Measurements from ENCODE around the gene HMG20A.

HMG20A gene

GRCh38 chr15:77476995-77477394 is 56.3 kb downstream of the HMG20A start:
- H3K4me1 ChIP-seq (ENCODE audit: insufficient read depth, insufficient read length), result no peaks in the 10 kb centered on the region
- no peak for TF ChIP-seq ZNF274 (IDR thresholded peaks at IDR 0.05; ENCODE audit: low read depth, low read length)
- no peak for TF ChIP-seq SUZ12 (IDR thresholded peaks at IDR 0.05; ENCODE audit: extremely low read depth, insufficient read depth, insufficient read length)
- TF ChIP-seq YY1 (IDR thresholded peaks at IDR 0.05; ENCODE audit: insufficient read depth, insufficient read length), result no peak

GRCh38 chr15:77478051-77478450 is 57.4 kb downstream of the HMG20A start:
- Histone ChIP-seq H3K4me3 (ENCODE audit: insufficient read length, low read depth) (no peak overlapping the region), H3K4me1 (ENCODE audit: insufficient read depth, insufficient read length) (no peaks in the 10 kb centered on the region), H3K27me3 (ENCODE audit: insufficient read depth, insufficient read length) (no peaks in the 10 kb centered on the region), H3K36me3 (ENCODE audit: insufficient read depth, insufficient read length, low read length) (peaks cover 38% of the 10 kb centered on the region), H3K9me3 (ENCODE audit: insufficient read depth, low read length) (no peaks in the 10 kb centered on the region), H3K9ac (ENCODE audit: insufficient read length, low read depth) (no peak overlapping the region)
- DNase-seq (ENCODE audit: low read depth, low spot score), result no peak
- TF ChIP-seq YY1 (IDR thresholded peaks at IDR 0.05; ENCODE audit: insufficient read depth, insufficient read length) (no peak), SUZ12 (IDR thresholded peaks at IDR 0.05; ENCODE audit: extremely low read depth, insufficient read depth, insufficient read length) (no peak), ZNF274 (IDR thresholded peaks at IDR 0.05; ENCODE audit: low read depth, low read length) (no peak)

More at GRCh38 chr15:77476995-77477394, 56.3 kb downstream of the HMG20A start:
- Histone ChIP-seq H3K36me3 (ENCODE audit: insufficient read depth, insufficient read length, low read length) (peaks cover 48% of the 10 kb centered on the region), H3K9me3 (ENCODE audit: insufficient read depth, low read length) (no peaks in the 10 kb centered on the region), H3K27me3 (ENCODE audit: insufficient read depth, insufficient read length) (no peaks in the 10 kb centered on the region), H3K4me3 (ENCODE audit: insufficient read length, low read depth) (no peak overlapping the region), H3K9ac (ENCODE audit: insufficient read length, low read depth) (no peak overlapping the region)
- DNase-seq (ENCODE audit: low read depth, low spot score), result no peak

GRCh38 chr15:77479015-77479414 is 58.3 kb downstream of the HMG20A start:
- no peak for DNase-seq (ENCODE audit: low read depth, low spot score)
- no peaks in the 10 kb centered on the region for H3K4me1 ChIP-seq (ENCODE audit: insufficient read depth, insufficient read length)
- H3K27me3 ChIP-seq (ENCODE audit: insufficient read depth, insufficient read length), result no peaks in the 10 kb centered on the region
- H3K36me3 ChIP-seq (ENCODE audit: insufficient read depth, insufficient read length, low read length), result peaks cover 44% of the 10 kb centered on the region
- H3K9me3 ChIP-seq (ENCODE audit: insufficient read depth, low read length), result no peaks in the 10 kb centered on the region
- no peak overlapping the region for H3K9ac ChIP-seq (ENCODE audit: insufficient read length, low read depth)
- no peak overlapping the region for H3K4me3 ChIP-seq (ENCODE audit: insufficient read length, low read depth)
- no peak for TF ChIP-seq SUZ12 (IDR thresholded peaks at IDR 0.05; ENCODE audit: extremely low read depth, insufficient read depth, insufficient read length)
- no peak for TF ChIP-seq YY1 (IDR thresholded peaks at IDR 0.05; ENCODE audit: insufficient read depth, insufficient read length)
- no peak for TF ChIP-seq ZNF274 (IDR thresholded peaks at IDR 0.05; ENCODE audit: low read depth, low read length)

- H3K9me3 ChIP-seq (ENCODE audit: insufficient read depth, low read length), result no peaks in the 10 kb centered on the region
- no peak overlapping the region for H3K4me3 ChIP-seq (ENCODE audit: insufficient read length, low read depth)
- H3K36me3 ChIP-seq (ENCODE audit: insufficient read depth, insufficient read length, low read length), result peaks cover 53% of the 10 kb centered on the region
- H3K4me1 ChIP-seq (ENCODE audit: insufficient read depth, insufficient read length), result no peaks in the 10 kb centered on the region
- no peak overlapping the region for H3K9ac ChIP-seq (ENCODE audit: insufficient read length, low read depth)
- no peaks in the 10 kb centered on the region for H3K27me3 ChIP-seq (ENCODE audit: insufficient read depth, insufficient read length)
- DNase-seq (ENCODE audit: low read depth, low spot score), result no peak
- no peak for TF ChIP-seq ZNF274 (IDR thresholded peaks at IDR 0.05; ENCODE audit: low read depth, low read length)
- TF ChIP-seq YY1 (IDR thresholded peaks at IDR 0.05; ENCODE audit: insufficient read depth, insufficient read length), result no peak
- no peak for TF ChIP-seq SUZ12 (IDR thresholded peaks at IDR 0.05; ENCODE audit: extremely low read depth, insufficient read depth, insufficient read length)
Measured at GRCh38 chr15:77480859-77481633, 60.4 kb downstream of the HMG20A start.

- H3K9ac ChIP-seq (ENCODE audit: insufficient read length, low read depth), result no peak overlapping the region
- peaks cover 53% of the 10 kb centered on the region for H3K36me3 ChIP-seq (ENCODE audit: insufficient read depth, insufficient read length, low read length)
- no peaks in the 10 kb centered on the region for H3K27me3 ChIP-seq (ENCODE audit: insufficient read depth, insufficient read length)
- no peak overlapping the region for H3K4me3 ChIP-seq (ENCODE audit: insufficient read length, low read depth)
- no peak for TF ChIP-seq SUZ12 (IDR thresholded peaks at IDR 0.05; ENCODE audit: extremely low read depth, insufficient read depth, insufficient read length)
- TF ChIP-seq YY1 (IDR thresholded peaks at IDR 0.05; ENCODE audit: insufficient read depth, insufficient read length), result no peak
- no peak for TF ChIP-seq ZNF274 (IDR thresholded peaks at IDR 0.05; ENCODE audit: low read depth, low read length)
- H3K4me1 ChIP-seq (ENCODE audit: insufficient read depth, insufficient read length), result no peaks in the 10 kb centered on the region
- H3K9me3 ChIP-seq (ENCODE audit: insufficient read depth, low read length), result no peaks in the 10 kb centered on the region
- no peak for DNase-seq (ENCODE audit: low read depth, low spot score)
Measured at GRCh38 chr15:77481670-77482069, 61.0 kb downstream of the HMG20A start.

GRCh38 chr15:77482570-77482969 is 61.9 kb downstream of the HMG20A start:
- Histone ChIP-seq H3K36me3 (ENCODE audit: insufficient read depth, insufficient read length, low read length) (peaks cover 49% of the 10 kb centered on the region), H3K9ac (ENCODE audit: insufficient read length, low read depth) (no peak overlapping the region), H3K4me1 (ENCODE audit: insufficient read depth, insufficient read length) (no peaks in the 10 kb centered on the region), H3K9me3 (ENCODE audit: insufficient read depth, low read length) (no peaks in the 10 kb centered on the region), H3K27me3 (ENCODE audit: insufficient read depth, insufficient read length) (no peaks in the 10 kb centered on the region), H3K4me3 (ENCODE audit: insufficient read length, low read depth) (no peak overlapping the region)
- TF ChIP-seq SUZ12 (IDR thresholded peaks at IDR 0.05; ENCODE audit: extremely low read depth, insufficient read depth, insufficient read length) (no peak), ZNF274 (IDR thresholded peaks at IDR 0.05; ENCODE audit: low read depth, low read length) (no peak), YY1 (IDR thresholded peaks at IDR 0.05; ENCODE audit: insufficient read depth, insufficient read length) (no peak)
- DNase-seq (ENCODE audit: low read depth, low spot score), result no peak

GRCh38 chr15:77483425-77484140 is 62.9 kb downstream of the HMG20A start:
- TF ChIP-seq SUZ12 (IDR thresholded peaks at IDR 0.05; ENCODE audit: extremely low read depth, insufficient read depth, insufficient read length) (no peak), ZNF274 (IDR thresholded peaks at IDR 0.05; ENCODE audit: low read depth, low read length) (no peak), YY1 (IDR thresholded peaks at IDR 0.05; ENCODE audit: insufficient read depth, insufficient read length) (no peak)
- Histone ChIP-seq H3K9me3 (ENCODE audit: insufficient read depth, low read length) (no peaks in the 10 kb centered on the region), H3K4me3 (ENCODE audit: insufficient read length, low read depth) (no peak overlapping the region), H3K27me3 (ENCODE audit: insufficient read depth, insufficient read length) (no peaks in the 10 kb centered on the region), H3K9ac (ENCODE audit: insufficient read length, low read depth) (no peak overlapping the region), H3K36me3 (ENCODE audit: insufficient read depth, insufficient read length, low read length) (peaks cover 40% of the 10 kb centered on the region), H3K4me1 (ENCODE audit: insufficient read depth, insufficient read length) (no peaks in the 10 kb centered on the region)
- no peak for DNase-seq (ENCODE audit: low read depth, low spot score)
